Midbrain (tissue), 1 donor: ENCODE measurements around the gene ELOVL2.
A peak's percentile ranks its signal among the peaks of the same experiment; 100 is the strongest.

ENCODE experiments used
- DNase-seq: peaks from one replicate; lab custom pipeline; 2025; lab: John Stamatoyannopoulos, UW

Gene ELOVL2

GRCh38 chr6:11056871-11057270 is 12.8 kb upstream of the ELOVL2 start:
- DNase-seq, result no peak

GRCh38 chr6:11055127-11055627 is 11.1 kb upstream of the ELOVL2 start:
- no peak for DNase-seq

- DNase-seq, result no peak
These were observed 10.6 kb upstream of the ELOVL2 start for GRCh38 chr6:11054722-11055121.

GRCh38 chr6:11053307-11053706 is 9.2 kb upstream of the ELOVL2 start:
- no peak for DNase-seq

- DNase-seq, result no peak
These were observed 6.6 kb upstream of the ELOVL2 start for GRCh38 chr6:11050731-11051130.

GRCh38 chr6:11044712-11045167 is 635 bp upstream of the ELOVL2 start:
- DNase-seq, result no peak

- DNase-seq, result no peak
These were observed 636 bp downstream of the ELOVL2 start for GRCh38 chr6:11043378-11043960.

- no peak for DNase-seq
These were observed 1.2 kb downstream of the ELOVL2 start for GRCh38 chr6:11042750-11043377.

- DNase-seq, result no peak
These were observed 1.9 kb downstream of the ELOVL2 start for GRCh38 chr6:11042025-11042749.

- no peak for DNase-seq
These were observed 4.0 kb downstream of the ELOVL2 start for GRCh38 chr6:11040134-11040533.

GRCh38 chr6:11039040-11039439 is 5.1 kb downstream of the ELOVL2 start:
- DNase-seq, result no peak

- no peak for DNase-seq
These were observed 7.1 kb downstream of the ELOVL2 start for GRCh38 chr6:11036977-11037430.

- no peak for DNase-seq
These were observed 7.8 kb downstream of the ELOVL2 start for GRCh38 chr6:11036351-11036740.

- DNase-seq, result no peak
These were observed 8.3 kb downstream of the ELOVL2 start for GRCh38 chr6:11035616-11036350.

GRCh38 chr6:11033825-11034224 is 10.3 kb downstream of the ELOVL2 start:
- no peak for DNase-seq

GRCh38 chr6:11030904-11031303 is 13.2 kb downstream of the ELOVL2 start:
- DNase-seq, result no peak

- no peak for DNase-seq
These were observed 15.1 kb downstream of the ELOVL2 start for GRCh38 chr6:11028959-11029358.

- DNase-seq, result no peak
These were observed 16.5 kb downstream of the ELOVL2 start for GRCh38 chr6:11027565-11028110.

- DNase-seq, result no peak
These were observed 18.0 kb downstream of the ELOVL2 start for GRCh38 chr6:11025921-11026635.

- no peak for DNase-seq
These were observed 19.0 kb downstream of the ELOVL2 start for GRCh38 chr6:11025130-11025529.

- DNase-seq, result peak; percentile 36
These were observed 21.1 kb downstream of the ELOVL2 start for GRCh38 chr6:11023032-11023431.
